ENCODE results near the gene ABL1.

The ABL1 gene

GRCh38 chr9:130872508-130872907 lies 37.5 kb downstream of the ABL1 start:
- DNase-seq (ENCODE audit: low spot score), result no peak

GRCh38 chr9:130872912-130873503 lies 38.0 kb downstream of the ABL1 start:
- peak; percentile 89 for DNase-seq (ENCODE audit: low spot score)

GRCh38 chr9:130873966-130874365 lies 38.9 kb downstream of the ABL1 start:
- no peak for DNase-seq (ENCODE audit: low spot score)

GRCh38 chr9:130874783-130875182 lies 39.7 kb downstream of the ABL1 start:
- DNase-seq (ENCODE audit: low spot score), result no peak

- DNase-seq (ENCODE audit: low spot score), result no peak
Measured at GRCh38 chr9:130877300-130877699, 42.2 kb downstream of the ABL1 start.

- DNase-seq (ENCODE audit: low spot score), result no peak
Measured at GRCh38 chr9:130878295-130878694, 43.2 kb downstream of the ABL1 start.

- no peak for DNase-seq (ENCODE audit: low spot score)
Measured at GRCh38 chr9:130879863-130880411, 44.9 kb downstream of the ABL1 start.

- DNase-seq (ENCODE audit: low spot score), result no peak
Measured at GRCh38 chr9:130880599-130881220, 45.7 kb downstream of the ABL1 start.

GRCh38 chr9:130881516-130881915 lies 46.5 kb downstream of the ABL1 start:
- no peak for DNase-seq (ENCODE audit: low spot score)

- no peak for DNase-seq (ENCODE audit: low spot score)
Measured at GRCh38 chr9:130882696-130883225, 47.7 kb downstream of the ABL1 start.

- no peak for DNase-seq (ENCODE audit: low spot score)
Measured at GRCh38 chr9:130883479-130883878, 48.4 kb downstream of the ABL1 start.

- DNase-seq (ENCODE audit: low spot score), result no peak
Measured at GRCh38 chr9:130884111-130884531, 49.1 kb downstream of the ABL1 start.

GRCh38 chr9:130884542-130885483 lies 49.8 kb downstream of the ABL1 start:
- DNase-seq (ENCODE audit: low spot score), result no peak

- DNase-seq (ENCODE audit: low spot score), result no peak
Measured at GRCh38 chr9:130885484-130886375, 50.7 kb downstream of the ABL1 start.

GRCh38 chr9:130886981-130887380 lies 51.9 kb downstream of the ABL1 start:
- DNase-seq (ENCODE audit: low spot score), result no peak

GRCh38 chr9:130887494-130888144 lies 52.6 kb downstream of the ABL1 start:
- no peak for DNase-seq (ENCODE audit: low spot score)

GRCh38 chr9:130888146-130888885 lies 53.3 kb downstream of the ABL1 start:
- DNase-seq (ENCODE audit: low spot score), result no peak

GRCh38 chr9:130890124-130890523 lies 55.1 kb downstream of the ABL1 start:
- no peak for DNase-seq (ENCODE audit: low spot score)

- DNase-seq (ENCODE audit: low spot score), result no peak
Measured at GRCh38 chr9:130890870-130891687, 56.0 kb downstream of the ABL1 start.
